Endodermal cell (in vitro differentiated cells): ENCODE data around the gene CFAP70. TPM values are rescaled to one million over a fixed set of nuclear protein-coding genes. Genes with fewer than 3 reads are reported as not detected.

Source experiments
- DNase-seq: peaks from one replicate; pipeline ENCODE4 v3.0.0-alpha.2; 2017
- H3K27ac ChIP-seq: 2 replicates; pipeline ENCODE4 v1.5.1; 2013; ENCODE audit warnings: mild to moderate bottlenecking, low read depth, low read length, moderate library complexity
- H3K27me3 ChIP-seq: 2 replicates; pipeline ENCODE4 v1.6.1; 2013; ENCODE audit warnings: mild to moderate bottlenecking, low read length, moderate library complexity; ENCODE audit not compliant: insufficient read depth, control insufficient read depth, poor library complexity, severe bottlenecking
- H3K36me3 ChIP-seq: 2 replicates; pipeline ENCODE4 v1.7.0; 2013; ENCODE audit warnings: mild to moderate bottlenecking, low read length, moderate library complexity; ENCODE audit not compliant: control insufficient read depth, insufficient read depth
- H3K4me1 ChIP-seq: one replicate; pipeline ENCODE4 v1.7.0; 2013; ENCODE audit warnings: low read length; ENCODE audit not compliant: control insufficient read depth, insufficient read depth
- H3K4me3 ChIP-seq: 2 replicates; pipeline ENCODE4 v1.5.1; 2013; ENCODE audit warnings: mild to moderate bottlenecking, low read length, moderate library complexity
- H3K9ac ChIP-seq: 2 replicates; pipeline ENCODE4 v1.6.1; 2013; ENCODE audit warnings: mild to moderate bottlenecking, low read length, moderate library complexity; ENCODE audit not compliant: poor library complexity, severe bottlenecking; ENCODE audit errors: extremely low read depth
- H3K9me3 ChIP-seq: 2 replicates; pipeline ENCODE4 v1.6.1; 2013; ENCODE audit warnings: mild to moderate bottlenecking, low read length, moderate library complexity; ENCODE audit not compliant: control insufficient read depth
- H3K27ac Mint-ChIP-seq: 2 replicates; pipeline ENCODE4 v1.8.0; 2020; ENCODE audit warnings: mixed read lengths
- H3K27me3 Mint-ChIP-seq: 2 replicates; pipeline ENCODE4 v1.8.0; 2021; ENCODE audit warnings: mild to moderate bottlenecking, mixed read lengths; ENCODE audit not compliant: insufficient read depth
- H3K36me3 Mint-ChIP-seq: 2 replicates; pipeline ENCODE4 v1.8.0; 2020; ENCODE audit warnings: low read depth, mixed read lengths
- H3K4me1 Mint-ChIP-seq: 2 replicates; pipeline ENCODE4 v1.8.0; 2020; ENCODE audit warnings: mixed read lengths
- H3K4me3 Mint-ChIP-seq: 2 replicates; pipeline ENCODE4 v1.8.0; 2020; ENCODE audit warnings: mild to moderate bottlenecking, moderate library complexity, mixed read lengths
- H3K9me3 Mint-ChIP-seq: 2 replicates; pipeline ENCODE4 v1.8.0; 2020; ENCODE audit warnings: mild to moderate bottlenecking, mixed read lengths
- CTCF ChIP-seq: fragments of 200-600 bp; sonication (generic); conservative IDR thresholded peaks from 2 replicates; pipeline ENCODE4 v1.5.0; 2021; ENCODE audit warnings: antibody characterized with exemption, mild to moderate bottlenecking
- WGBS, 2 experiments: methylation state at CpG; one replicate each; pipeline versions ENCODE4 v1.1.5 to v1.1.7; 2013; ENCODE audit warnings: missing lambda C conversion rate in 2 of 2, mixed read lengths in 1 of 2; ENCODE audit not compliant: insufficient coverage in 1 of 2, insufficient read length in 1 of 2; 5-methylcytosine and 5-hydroxymethylcytosine counted together
- total RNA-seq, 2 donors: library from RNA; stranded (reverse); fragmentation: NEBNext Ultra II Directional in 1 of 2; extraction: Animal tissue kit (Norgen Biotek cat#: 25700) in 1 of 2; gene quantifications; 2 replicates in 1 of 2; 3 replicates in 1 of 2; pipeline ENCODE4 v1.2.1, GENCODE V29; 2021

CFAP70 gene
- total RNA-seq, 2 donors from 2014 or later, result 0.58 to 0.77 TPM

DNA sequence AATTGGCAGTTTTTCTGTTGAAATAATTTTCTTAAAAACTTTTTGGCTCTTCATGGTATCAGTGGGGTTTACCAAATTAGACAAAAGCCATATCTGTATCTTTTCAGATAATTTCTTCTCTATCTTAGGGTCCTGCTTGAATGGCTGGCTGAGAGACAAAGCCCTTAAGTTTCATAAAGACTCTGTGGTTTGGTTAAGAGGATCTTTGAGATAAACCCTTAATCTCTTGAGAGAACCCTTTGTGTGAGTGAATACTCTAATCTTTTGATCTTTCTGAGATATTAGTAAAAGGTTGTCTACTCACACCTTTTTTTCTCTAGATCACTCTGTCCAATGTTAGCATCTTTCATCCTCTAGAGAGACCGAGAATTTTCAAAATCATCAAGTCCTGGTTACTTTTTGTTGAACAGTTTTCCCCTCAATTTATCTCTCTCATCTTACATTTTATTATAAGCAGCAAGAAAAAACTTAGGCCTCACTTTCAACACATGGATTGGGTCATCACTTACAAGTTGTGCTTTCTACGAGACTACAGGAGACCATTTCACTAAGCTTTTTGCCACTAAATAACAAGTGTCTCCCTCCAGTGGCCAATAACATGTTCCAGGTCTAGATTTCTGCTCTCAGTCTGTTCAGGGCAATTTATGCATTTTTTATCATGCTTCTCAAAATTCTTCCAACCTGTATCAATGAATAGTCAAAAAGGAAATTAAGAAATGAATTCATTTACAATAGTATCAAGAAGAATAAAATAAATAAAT, 140.1 kb downstream of the CFAP70 start:
- H3K27me3 Mint-ChIP-seq, result no peaks in the 10 kb centered on the region
- 79 to 95% methylated on average over 2 of the region's 2 CpGs for WGBS, 2 experiments
- no peak overlapping the region for H3K4me3 Mint-ChIP-seq

DNA sequence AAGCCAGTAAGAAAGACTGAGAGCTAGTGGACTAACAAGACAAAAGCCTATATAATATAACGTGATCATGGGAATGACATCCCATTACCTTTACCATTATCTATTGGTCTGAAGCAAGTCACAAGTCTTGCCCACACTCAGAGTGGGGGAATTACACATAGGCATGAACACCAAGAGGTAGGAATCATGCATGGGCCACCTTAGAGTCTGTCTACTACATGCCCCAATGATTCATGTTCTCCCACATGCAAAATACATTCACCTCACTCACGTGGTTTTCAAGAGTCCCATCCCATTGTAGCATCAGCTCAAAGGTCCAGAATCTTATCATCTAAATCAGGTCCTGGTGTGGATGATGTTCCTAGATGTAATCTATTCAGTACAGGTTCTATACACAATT, 141.0 kb downstream of the CFAP70 start:
- Mint-ChIP-seq H3K27me3 (no peaks in the 10 kb centered on the region), H3K36me3 (peaks cover 38% of the 10 kb centered on the region), H3K27ac (no peak overlapping the region), H3K9me3 (no peaks in the 10 kb centered on the region), H3K4me3 (no peak overlapping the region), H3K4me1 (peaks cover 13% of the 10 kb centered on the region)
- WGBS, 2 experiments, result 92% methylated on average over 2 of the region's 2 CpGs
- no peak overlapping the region for H3K27ac ChIP-seq
- TF ChIP-seq CTCF, result no peak
- no peak overlapping the region for H3K9ac ChIP-seq
- H3K9me3 ChIP-seq, result peaks cover 4% of the 10 kb centered on the region
- peaks cover 14% of the 10 kb centered on the region for H3K36me3 ChIP-seq
- peak overlapping the region; percentile 20 for H3K4me3 ChIP-seq
- H3K27me3 ChIP-seq, result no peaks in the 10 kb centered on the region
- no peak for DNase-seq
- H3K4me1 ChIP-seq, result no peaks in the 10 kb centered on the region

More for the DNA sequence above, 140.1 kb downstream of the CFAP70 start:
- Mint-ChIP-seq H3K27ac (peak overlapping the region; percentile 4), H3K9me3 (no peaks in the 10 kb centered on the region), H3K4me1 (peaks cover 13% of the 10 kb centered on the region), H3K36me3 (peaks cover 36% of the 10 kb centered on the region)
- Histone ChIP-seq H3K4me1 (no peaks in the 10 kb centered on the region), H3K27me3 (no peaks in the 10 kb centered on the region), H3K9me3 (peaks cover 4% of the 10 kb centered on the region), H3K36me3 (peaks cover 14% of the 10 kb centered on the region), H3K9ac (no peak overlapping the region), H3K27ac (no peak overlapping the region), H3K4me3 (no peak overlapping the region)
- DNase-seq, result no peak
- TF ChIP-seq CTCF, result peak; percentile 77

DNA sequence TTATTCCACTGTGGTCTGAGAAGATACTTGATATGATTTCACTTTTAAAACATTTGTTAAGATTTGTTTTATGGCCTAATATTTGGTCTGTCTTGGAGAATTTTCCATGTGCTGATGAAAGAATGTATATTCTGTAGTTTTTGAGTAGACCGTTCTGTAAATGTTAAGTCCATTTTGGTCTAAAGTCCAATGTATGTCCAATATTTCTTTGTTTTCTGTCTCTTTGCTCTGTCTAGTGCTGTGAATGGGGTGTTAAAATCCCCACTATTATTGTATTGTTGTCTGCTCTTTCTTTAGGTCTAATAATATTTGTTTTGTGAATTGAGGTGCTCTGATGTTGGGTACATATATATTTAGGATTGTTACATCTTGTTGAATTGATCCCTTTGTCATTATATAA, 142.9 kb downstream of the CFAP70 start:
- no peak overlapping the region for H3K9ac ChIP-seq
- H3K27ac Mint-ChIP-seq, result no peak overlapping the region
- peaks cover 4% of the 10 kb centered on the region for H3K9me3 ChIP-seq

More for the DNA sequence above, 142.9 kb downstream of the CFAP70 start:
- Histone ChIP-seq H3K36me3 (peaks cover 17% of the 10 kb centered on the region), H3K4me1 (no peaks in the 10 kb centered on the region), H3K27ac (no peak overlapping the region), H3K27me3 (no peaks in the 10 kb centered on the region), H3K4me3 (no peak overlapping the region)
- H3K36me3 Mint-ChIP-seq, result peaks cover 42% of the 10 kb centered on the region
- H3K4me1 Mint-ChIP-seq, result peaks cover 13% of the 10 kb centered on the region
- H3K27me3 Mint-ChIP-seq, result no peaks in the 10 kb centered on the region
- TF ChIP-seq CTCF, result no peak
- DNase-seq, result no peak
- 92% methylated on average over 1 of the region's 1 CpG; no CpG with 5 or more reads in 1 of the 2 experiments for WGBS, 2 experiments
- no peak overlapping the region for H3K4me3 Mint-ChIP-seq
- H3K9me3 Mint-ChIP-seq, result no peaks in the 10 kb centered on the region
